ENCODE measurements around the gene SDR9C7.

DNA sequence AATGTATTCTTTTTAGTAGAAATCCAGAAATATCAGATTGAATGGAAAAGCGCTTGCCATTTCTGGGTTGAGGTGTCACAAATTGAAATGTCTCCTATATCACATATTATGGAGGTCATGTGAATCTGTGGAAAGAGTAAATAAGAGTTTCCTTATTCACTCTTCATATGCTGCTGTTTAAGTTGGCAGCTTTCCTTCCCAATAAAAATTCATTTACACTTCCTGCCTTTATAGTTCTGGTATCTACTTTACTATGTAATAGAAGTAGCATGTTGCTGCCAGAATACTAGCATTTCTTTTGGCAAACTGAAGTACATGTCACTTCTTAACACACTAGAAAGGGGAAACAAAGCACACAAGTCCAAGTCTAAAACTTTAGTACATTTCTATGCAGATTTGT, 60.8 kb downstream of the SDR9C7 start:
- TF ChIP-seq POLR2AphosphoS5 (IDR thresholded peaks at IDR 0.05; ENCODE audit: low read depth, low read length) (no peak), REST (IDR thresholded peaks at IDR 0.05; ENCODE audit: insufficient read depth in 1 of 2, low read depth in 2 of 2, low read length in 2 of 2) (no peak), TAF1 (IDR thresholded peaks at IDR 0.05; ENCODE audit: borderline replicate concordance, insufficient read depth, low read length) (no peak), FOXP2 (optimal IDR thresholded peaks at IDR 0.05; ENCODE audit: borderline replicate concordance, extremely low read depth, extremely low read length, insufficient read depth) (no peak)
